Activated naive CD8-positive, alpha-beta T cell treated with anti-CD3 and anti-CD28 coated beads, Interleukin-2, amount 50 U/mL, for 24 hours (primary cell): ENCODE data around the gene TRAPPC3.
"Not testable (repeated sequence)": the region's sequence is repeated elsewhere in the genome, so short reads cannot be mapped to it uniquely, and the experiment has no call there.

Experiments
- ATAC-seq: fragments of 150-1000 bp; cut with Tn5 transposase; one replicate; pipeline ENCODE4 v1.10.0; 2021
- DNase-seq: peaks from one replicate; pipeline ENCODE4 v3.0.0; 2021
- H3K27ac Mint-ChIP-seq: one replicate; pipeline ENCODE4 v1.8.0; 2021; ENCODE audit warnings: mild to moderate bottlenecking, mixed read lengths
- H3K27me3 Mint-ChIP-seq: one replicate; pipeline ENCODE4 v1.8.0; 2021; ENCODE audit warnings: mixed read lengths
- H3K36me3 Mint-ChIP-seq: one replicate; pipeline ENCODE4 v1.8.0; 2021; ENCODE audit warnings: low read depth, mixed read lengths
- H3K4me1 Mint-ChIP-seq: one replicate; pipeline ENCODE4 v1.8.0; 2021; ENCODE audit warnings: mixed read lengths
- H3K4me3 Mint-ChIP-seq: one replicate; pipeline ENCODE4 v1.8.0; 2021; ENCODE audit warnings: mild to moderate bottlenecking, moderate library complexity, mixed read lengths
- H3K9me3 Mint-ChIP-seq: one replicate; pipeline ENCODE4 v1.8.0; 2021; ENCODE audit warnings: mixed read lengths

The TRAPPC3 gene

DNA sequence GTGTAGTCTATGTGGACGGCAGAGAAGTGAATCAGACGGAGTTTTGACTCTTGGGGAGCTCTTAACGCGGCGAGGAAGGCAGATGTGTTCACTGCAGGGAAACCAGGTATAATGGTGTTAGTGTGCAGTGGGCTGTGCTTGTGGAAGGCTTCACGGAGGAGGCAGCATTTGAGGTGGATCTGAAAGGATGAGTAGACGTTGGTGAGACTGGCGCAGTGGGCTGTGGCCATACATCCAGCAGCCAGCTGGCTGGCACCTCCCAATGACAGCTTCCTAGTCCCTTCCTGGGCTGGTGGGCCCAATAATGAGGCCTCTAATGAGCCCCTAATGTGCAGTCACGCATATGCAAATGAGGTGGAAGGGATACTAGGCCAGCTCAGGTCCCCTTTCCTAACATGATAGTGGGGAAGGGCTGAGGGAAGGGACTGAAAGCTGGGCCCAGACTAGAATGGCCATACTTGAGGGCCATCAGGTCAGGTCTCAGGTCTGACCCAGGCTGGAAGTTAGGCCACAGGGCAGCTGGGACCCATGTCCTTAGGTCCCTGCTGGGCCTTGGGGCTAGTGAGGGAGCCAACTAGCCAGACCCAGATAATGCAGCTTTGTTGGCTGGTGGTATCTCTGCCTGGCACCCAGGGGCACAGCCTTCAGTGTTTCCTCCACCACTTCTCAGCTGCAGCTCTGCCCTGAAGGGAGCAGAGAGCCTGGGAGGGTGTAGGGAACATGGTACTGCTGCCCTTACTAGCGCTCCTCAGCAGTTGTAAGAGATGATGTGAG lies 10.5 kb upstream of the TRAPPC3 start:
- peak overlapping the region; percentile 83 for H3K4me3 Mint-ChIP-seq
- H3K27ac Mint-ChIP-seq: peak overlapping the region; percentile 91
- H3K36me3 Mint-ChIP-seq: peaks cover 38% of the 10 kb centered on the region
- no peaks in the 10 kb centered on the region for H3K9me3 Mint-ChIP-seq
- DNase-seq (no peak), ATAC-seq (no peak)
- H3K27me3 Mint-ChIP-seq: no peaks in the 10 kb centered on the region
- H3K4me1 Mint-ChIP-seq: peaks cover 70% of the 10 kb centered on the region

DNA sequence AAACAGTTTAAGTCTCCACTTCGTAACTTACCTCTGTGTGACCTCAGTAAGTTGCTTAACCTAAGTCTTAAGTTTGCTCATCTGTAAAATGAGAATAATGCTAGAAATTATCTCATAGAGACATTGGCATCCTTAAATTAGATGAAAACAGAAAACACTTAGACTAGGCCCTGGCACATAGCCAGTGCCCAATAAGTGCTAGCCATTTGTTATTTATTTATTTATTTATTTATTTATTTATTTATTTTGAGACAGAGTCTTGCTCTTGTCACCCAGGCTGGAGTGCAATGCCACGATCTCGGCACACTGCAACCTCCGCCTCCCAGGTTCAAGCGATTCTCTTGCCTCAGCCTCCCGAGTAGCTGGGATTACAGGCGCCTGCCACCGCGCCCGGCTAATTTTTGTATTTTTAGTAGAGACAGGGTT lies 9.6 kb upstream of the TRAPPC3 start:
- peaks cover 30% of the 10 kb centered on the region for H3K36me3 Mint-ChIP-seq
- not testable (repeated sequence) for H3K9me3 Mint-ChIP-seq, H3K27me3 Mint-ChIP-seq, DNase-seq, ATAC-seq
- H3K4me3 Mint-ChIP-seq: peak overlapping the region; percentile 86
- peak overlapping the region; percentile 91 for H3K27ac Mint-ChIP-seq
- peaks cover 70% of the 10 kb centered on the region for H3K4me1 Mint-ChIP-seq

DNA sequence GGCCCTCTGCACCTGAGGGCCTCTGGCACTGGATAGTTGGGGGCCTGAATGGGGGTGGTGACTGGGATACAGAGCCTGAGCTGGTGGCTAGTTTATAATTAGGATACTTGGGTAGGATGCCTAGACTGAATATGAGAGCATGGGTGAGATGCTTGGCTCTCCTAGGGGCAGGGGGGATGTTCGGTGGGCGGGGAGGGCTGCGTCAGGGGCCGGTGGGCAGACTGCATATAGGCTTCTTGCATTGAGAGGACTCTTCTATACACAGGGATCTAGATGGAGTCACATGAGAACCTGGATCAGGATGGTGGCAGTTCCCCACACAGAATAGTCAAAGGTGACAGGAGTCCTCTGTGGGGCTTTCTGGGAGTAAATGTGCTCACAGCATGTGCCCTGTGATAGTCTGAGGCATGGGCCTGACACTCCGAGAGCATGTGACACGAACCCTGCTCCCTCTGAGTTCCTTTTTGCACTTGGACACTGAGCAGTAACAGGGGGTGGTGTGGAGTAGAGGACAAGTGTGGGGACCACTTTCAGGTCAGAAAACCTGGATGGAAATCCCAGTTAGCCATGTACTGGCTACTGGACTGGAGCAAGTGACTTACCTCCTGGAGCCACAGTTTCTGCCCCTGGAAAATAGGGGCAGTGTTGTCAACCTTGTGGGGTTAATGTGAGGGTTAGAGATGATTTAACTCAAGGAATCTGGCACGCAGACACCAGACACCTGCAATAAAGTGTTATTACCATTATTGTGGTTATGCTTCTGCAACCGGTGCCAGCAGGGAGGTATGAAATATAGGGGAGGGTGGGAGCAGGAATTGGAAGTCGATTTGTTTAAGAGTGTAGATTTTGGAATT lies 8.9 kb upstream of the TRAPPC3 start:
- peaks cover 74% of the 10 kb centered on the region for H3K4me1 Mint-ChIP-seq
- DNase-seq: no peak
- H3K9me3 Mint-ChIP-seq: no peaks in the 10 kb centered on the region
- H3K4me3 Mint-ChIP-seq: peak overlapping the region; percentile 86
- H3K36me3 Mint-ChIP-seq: peaks cover 29% of the 10 kb centered on the region
- H3K27ac Mint-ChIP-seq: peak overlapping the region; percentile 82
- no peaks in the 10 kb centered on the region for H3K27me3 Mint-ChIP-seq
- no peak for ATAC-seq

DNA sequence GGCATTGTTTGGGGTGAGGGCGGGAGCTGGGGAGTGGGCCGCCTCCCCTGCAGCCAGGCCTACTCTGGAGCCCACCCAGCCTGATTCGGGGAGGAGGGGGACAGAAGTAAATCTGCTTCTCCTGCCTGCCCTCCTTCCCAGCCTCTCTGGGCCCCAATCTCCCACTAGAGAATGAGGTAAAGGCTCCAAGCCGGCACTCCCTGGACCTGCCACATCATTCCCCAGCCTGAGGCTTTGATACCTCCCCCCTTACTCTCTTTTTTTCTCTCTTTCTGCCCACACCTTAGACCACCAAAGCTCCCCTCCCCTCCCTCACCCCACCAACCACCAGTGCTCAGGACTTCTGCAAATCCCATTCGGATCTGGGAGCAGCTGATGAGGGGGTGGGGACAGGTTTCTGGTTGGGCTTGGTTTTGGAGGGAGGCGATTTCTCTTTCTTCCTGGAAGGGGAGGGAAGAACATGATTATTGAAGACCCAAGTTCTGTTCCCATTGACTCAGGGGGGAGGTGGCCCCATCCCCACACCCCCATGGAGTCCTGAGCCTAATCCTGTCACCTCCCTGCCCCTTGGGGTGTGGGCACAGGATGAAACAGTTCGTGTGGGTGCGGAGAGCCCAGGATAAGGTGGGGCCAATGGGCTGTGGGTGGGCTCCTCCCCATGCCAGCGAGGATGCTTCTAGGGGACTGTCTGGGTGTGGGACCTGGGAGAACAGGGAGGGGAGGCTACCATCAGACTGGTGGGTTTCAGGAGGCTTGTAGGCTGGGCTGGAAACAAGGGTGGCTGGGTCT lies 8.0 kb upstream of the TRAPPC3 start:
- DNase-seq: no peak
- H3K27ac Mint-ChIP-seq: peak overlapping the region; percentile 82
- no peaks in the 10 kb centered on the region for H3K27me3 Mint-ChIP-seq
- no peaks in the 10 kb centered on the region for H3K9me3 Mint-ChIP-seq
- peaks cover 25% of the 10 kb centered on the region for H3K36me3 Mint-ChIP-seq
- no peak for ATAC-seq
- H3K4me3 Mint-ChIP-seq: peak overlapping the region; percentile 86
- peaks cover 73% of the 10 kb centered on the region for H3K4me1 Mint-ChIP-seq

DNA sequence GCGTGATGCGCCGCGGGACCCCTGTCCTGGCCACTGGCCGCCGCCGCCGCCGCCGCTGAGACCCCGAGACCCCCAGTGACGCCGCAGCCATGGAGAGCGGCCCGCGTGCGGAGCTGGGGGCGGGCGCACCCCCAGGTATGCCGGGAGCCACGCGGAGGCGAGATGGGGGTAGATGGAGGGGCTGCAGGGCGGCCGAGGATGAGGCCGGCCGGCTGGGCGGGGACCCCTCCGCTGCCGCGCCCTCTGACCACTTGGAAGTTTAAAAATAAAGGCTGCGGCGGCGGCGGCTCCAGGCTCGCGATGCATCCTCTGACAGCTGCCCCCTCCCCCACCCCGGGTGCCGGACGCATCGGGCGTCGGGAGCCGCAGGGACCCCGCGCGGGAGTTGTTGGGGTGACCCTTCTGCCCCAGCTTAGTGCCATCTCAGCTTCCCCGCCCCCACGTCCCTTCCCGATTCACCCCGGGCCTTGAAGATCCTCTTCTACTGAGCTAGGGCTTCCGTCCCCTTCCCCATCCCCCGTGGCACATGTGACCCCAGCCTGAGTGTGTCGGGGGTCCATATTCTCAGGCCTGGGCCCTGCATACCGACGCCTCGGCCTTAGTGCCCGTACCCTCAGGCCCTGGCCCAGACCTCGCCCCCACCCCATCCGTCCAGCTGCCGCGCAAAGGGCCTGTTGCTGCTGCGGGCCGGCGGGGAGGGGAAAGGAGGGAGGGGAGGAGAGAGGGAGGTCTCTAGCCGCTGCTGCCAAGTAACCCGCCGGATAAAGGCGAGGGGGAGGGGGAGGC lies 7.2 kb upstream of the TRAPPC3 start:
- no peak for ATAC-seq
- Mint-ChIP-seq H3K9me3 (no peaks in the 10 kb centered on the region), H3K4me1 (peaks cover 73% of the 10 kb centered on the region), H3K27ac (peak overlapping the region; percentile 82), H3K36me3 (peaks cover 17% of the 10 kb centered on the region), H3K27me3 (no peaks in the 10 kb centered on the region), H3K4me3 (peak overlapping the region; percentile 86)
- peak; percentile 68 for DNase-seq

DNA sequence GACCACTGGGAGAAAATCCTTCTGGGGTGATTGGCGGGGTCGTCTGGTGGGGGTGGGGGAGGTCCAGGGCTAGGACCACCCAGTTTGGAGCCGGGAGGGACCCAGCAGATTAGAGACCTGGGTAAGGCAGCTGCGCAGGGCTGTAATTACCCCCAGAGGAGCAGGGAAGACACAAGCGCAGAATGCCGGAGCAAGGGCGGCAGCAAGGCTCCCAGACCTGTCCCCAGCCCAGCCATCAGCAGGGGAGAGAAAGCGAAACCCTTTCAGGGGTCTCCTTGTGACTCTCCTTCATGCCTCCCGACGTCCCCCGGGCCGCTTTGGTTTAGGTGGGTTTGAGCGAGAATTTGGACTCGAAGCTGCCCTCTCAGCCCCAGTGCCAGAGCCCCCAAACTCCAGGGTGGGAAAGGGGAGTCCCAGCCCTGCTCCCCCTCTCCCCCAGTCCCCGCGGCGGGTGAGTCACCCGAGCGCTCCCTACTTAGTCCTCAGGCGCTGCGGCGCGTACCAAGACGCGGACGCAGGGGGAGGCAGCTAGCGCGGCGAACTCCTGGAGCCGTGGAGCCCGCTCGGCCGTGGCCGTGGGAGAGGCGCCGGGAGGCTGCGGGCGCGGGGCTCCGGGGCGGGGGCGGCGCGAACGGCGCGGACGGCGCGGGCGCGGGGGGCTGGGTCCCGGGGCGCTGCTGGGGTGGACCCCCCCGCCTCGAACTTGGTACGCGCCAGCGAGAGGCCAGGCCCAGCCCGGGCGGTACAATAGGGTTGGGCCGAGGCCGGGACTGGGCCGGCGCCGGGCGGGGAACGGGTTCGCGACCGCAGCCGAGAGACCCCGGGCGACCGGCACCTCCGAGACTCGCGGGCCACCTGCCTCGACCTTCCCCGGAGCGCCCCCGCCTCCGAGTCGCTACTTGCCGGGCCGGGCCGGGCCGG lies 6.4 kb upstream of the TRAPPC3 start, which contains the start of gene MAP7D1:
Gene MAP7D1, plus strand, starts transcription at position 753 of the 921 bp plus-strand sequence. CDS start 258 bp downstream, outside the sequence.
- DNase-seq: peak; percentile 87
- Mint-ChIP-seq H3K4me3 (peak within 1 kb of the TSS; percentile 86), H3K27ac (peak within 1 kb of the TSS; percentile 82), H3K9me3 (no peaks in the 10 kb centered on the region), H3K4me1 (peaks cover 72% of the 10 kb centered on the region), H3K27me3 (no peaks in the 10 kb centered on the region), H3K36me3 (peaks cover 15% of the 10 kb centered on the region)
- ATAC-seq: peak; percentile 56

DNA sequence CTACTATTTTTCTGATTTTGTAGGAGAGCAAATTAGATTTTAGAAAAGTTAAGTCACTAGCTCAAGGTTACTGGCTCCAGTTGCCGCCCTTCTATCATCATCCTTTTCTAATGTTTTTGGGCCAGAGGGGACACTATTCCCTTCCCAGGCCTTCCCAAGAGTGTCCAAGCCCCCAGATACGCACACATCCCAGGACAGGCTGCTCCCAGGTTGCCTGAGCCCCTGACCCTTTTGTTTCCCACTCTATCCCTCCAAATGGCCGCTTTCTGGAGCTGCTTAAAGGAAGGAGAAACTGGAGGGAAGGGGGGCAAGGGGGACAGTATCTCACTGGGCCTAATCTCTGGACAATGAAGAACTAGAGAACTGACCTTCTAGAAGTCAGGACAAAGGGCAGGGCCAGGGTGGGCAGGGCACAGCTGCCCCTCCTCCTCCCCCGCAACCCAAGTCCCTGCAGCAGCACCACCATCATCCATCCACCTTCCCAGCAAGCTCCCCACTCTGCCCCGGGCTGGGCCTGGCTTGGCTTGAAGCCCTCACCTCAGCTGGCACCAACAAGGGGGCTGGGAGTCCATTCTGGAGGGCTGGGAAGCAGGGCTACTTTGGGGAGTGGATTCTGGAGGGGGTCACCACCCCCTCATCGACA lies 5.6 kb upstream of the TRAPPC3 start:
- Mint-ChIP-seq H3K4me1 (peaks cover 72% of the 10 kb centered on the region), H3K9me3 (no peaks in the 10 kb centered on the region), H3K36me3 (peaks cover 13% of the 10 kb centered on the region), H3K27ac (peak overlapping the region; percentile 80), H3K27me3 (no peaks in the 10 kb centered on the region), H3K4me3 (peak overlapping the region; percentile 78)
- ATAC-seq (no peak), DNase-seq (no peak)

DNA sequence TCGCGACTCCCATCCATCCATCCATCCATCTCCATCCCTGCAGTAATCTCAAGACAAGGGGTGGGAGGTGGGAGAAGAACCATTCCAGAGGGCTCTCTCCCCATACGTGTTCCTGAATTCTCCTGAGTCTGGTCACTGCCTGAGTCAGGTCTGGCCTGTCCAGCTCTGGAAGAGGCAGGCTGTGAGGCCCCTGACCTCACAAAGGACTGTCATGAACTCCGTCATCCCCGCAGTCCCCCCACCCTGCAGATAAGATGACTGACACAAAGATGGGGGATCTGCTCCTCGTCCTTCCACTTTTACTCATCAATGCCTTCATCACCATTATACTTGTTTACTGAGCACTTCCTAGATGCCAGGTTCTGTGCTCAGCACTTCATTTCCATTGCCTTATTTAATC lies 5.0 kb upstream of the TRAPPC3 start:
- ATAC-seq (no peak), DNase-seq (no peak)
- H3K4me3 Mint-ChIP-seq: peak overlapping the region; percentile 78
- peak overlapping the region; percentile 80 for H3K27ac Mint-ChIP-seq
- H3K27me3 Mint-ChIP-seq: peaks cover 1% of the 10 kb centered on the region
- peaks cover 71% of the 10 kb centered on the region for H3K4me1 Mint-ChIP-seq
- H3K36me3 Mint-ChIP-seq: peaks cover 15% of the 10 kb centered on the region
- H3K9me3 Mint-ChIP-seq: no peaks in the 10 kb centered on the region

DNA sequence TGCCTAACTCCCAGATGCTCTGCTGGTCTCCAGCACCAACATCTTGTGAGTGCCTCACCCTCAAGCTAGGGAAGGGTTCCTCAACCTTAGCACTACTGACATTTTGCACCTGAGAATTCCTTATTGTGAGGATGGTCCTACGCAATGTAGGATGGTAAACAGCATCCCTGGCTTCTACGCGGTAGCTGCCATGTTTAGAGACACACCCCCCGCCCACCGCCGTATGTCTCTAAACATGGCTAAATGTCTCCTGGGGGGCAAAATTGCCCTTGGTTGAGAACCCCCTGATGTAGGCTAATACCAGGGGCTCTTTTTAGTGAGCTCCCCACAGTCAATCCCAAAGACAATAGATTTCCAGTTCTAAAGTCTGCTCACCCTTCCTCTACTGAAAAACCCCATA lies 4.2 kb upstream of the TRAPPC3 start:
- Mint-ChIP-seq H3K4me1 (peaks cover 74% of the 10 kb centered on the region), H3K4me3 (no peak overlapping the region), H3K36me3 (peaks cover 12% of the 10 kb centered on the region), H3K27ac (peak overlapping the region; percentile 46), H3K27me3 (peaks cover 2% of the 10 kb centered on the region), H3K9me3 (no peaks in the 10 kb centered on the region)
- ATAC-seq (no peak), DNase-seq (no peak)

DNA sequence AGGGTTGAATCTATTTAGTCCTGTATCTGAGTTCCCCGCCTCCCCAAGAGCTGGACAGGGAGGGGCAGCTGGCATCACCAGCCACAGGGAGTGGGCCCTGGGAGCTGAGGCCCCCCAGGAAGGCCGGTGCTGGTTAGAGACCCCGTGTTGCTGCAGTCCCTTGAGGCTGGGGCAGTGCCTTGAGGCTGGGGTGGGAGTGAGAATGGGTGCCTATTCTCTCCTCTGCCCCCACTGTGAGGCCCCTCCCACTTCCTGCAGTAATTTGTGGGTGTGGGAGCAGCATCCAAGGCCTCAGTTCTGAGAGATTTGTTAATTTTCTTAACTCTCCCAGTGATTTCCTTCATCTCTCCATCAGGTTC lies 2.5 kb upstream of the TRAPPC3 start:
- Mint-ChIP-seq H3K27ac (peak overlapping the region; percentile 84), H3K4me1 (peaks cover 73% of the 10 kb centered on the region), H3K36me3 (peaks cover 4% of the 10 kb centered on the region), H3K9me3 (no peaks in the 10 kb centered on the region), H3K27me3 (peaks cover 2% of the 10 kb centered on the region), H3K4me3 (peak overlapping the region; percentile 54)
- DNase-seq (peak; percentile 60), ATAC-seq (no peak)

DNA sequence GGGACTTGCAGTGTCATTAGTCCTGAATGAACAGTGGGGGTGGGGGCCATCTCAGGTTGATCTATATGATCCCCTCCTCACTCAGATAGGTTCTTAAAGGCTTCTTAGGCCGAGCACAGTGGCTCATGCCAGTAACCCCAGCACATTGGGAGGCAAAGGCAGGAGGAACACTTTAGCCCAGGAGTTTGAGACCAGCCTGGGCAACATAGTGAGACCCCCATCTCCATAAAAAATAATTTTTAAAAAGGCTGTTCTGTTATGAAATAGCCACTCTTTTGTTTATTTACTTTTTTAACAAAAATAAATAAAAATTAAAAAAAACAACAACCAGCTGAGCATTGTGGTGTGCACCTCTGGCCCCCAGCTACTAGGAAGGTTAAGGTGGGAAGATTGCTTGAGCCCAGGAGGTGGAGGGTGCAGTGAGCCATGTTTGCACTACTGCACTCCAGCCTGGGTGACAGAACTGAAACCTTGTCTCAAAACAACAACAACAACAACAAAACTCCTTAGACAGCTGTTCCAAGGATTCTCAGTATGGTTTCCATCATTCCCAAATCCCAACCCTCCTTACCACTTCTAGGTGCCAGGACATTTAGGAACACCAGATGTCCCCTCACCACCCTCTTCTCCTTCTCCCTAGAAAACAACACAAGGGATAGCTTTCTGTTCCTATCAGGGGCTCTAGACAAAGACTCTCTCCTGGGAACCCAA lies 2.0 kb upstream of the TRAPPC3 start:
- Mint-ChIP-seq H3K36me3 (peaks cover 5% of the 10 kb centered on the region), H3K9me3 (no peaks in the 10 kb centered on the region), H3K4me3 (peak overlapping the region; percentile 99), H3K4me1 (peaks cover 73% of the 10 kb centered on the region), H3K27ac (peak overlapping the region; percentile 98), H3K27me3 (peaks cover 2% of the 10 kb centered on the region)
- ATAC-seq (no peak), DNase-seq (no peak)
